OCI-LY1 (cell line): ENCODE results near the gene CPNE5.

Experiments used
- EZH2 ChIP-seq: fragments of 200-600 bp; sonication (generic), shearing (Covaris generic); IDR thresholded peaks from 2 replicates; pipeline ENCODE4 v1.8.0; 2017; ENCODE audit warnings: borderline replicate concordance, mixed run types, mild to moderate bottlenecking, antibody characterized with exemption, low read length, moderate library complexity, mixed read lengths
- TF ChIP-seq, protein P1 (sequence below): fragments of 200-600 bp; sonication (generic), shearing (Covaris generic); IDR thresholded peaks from 2 replicates; pipeline ENCODE4 v1.5.1; 2017; ENCODE audit warnings: mild to moderate bottlenecking, antibody characterized with exemption, low read length, moderate library complexity, mixed read lengths

DNA sequence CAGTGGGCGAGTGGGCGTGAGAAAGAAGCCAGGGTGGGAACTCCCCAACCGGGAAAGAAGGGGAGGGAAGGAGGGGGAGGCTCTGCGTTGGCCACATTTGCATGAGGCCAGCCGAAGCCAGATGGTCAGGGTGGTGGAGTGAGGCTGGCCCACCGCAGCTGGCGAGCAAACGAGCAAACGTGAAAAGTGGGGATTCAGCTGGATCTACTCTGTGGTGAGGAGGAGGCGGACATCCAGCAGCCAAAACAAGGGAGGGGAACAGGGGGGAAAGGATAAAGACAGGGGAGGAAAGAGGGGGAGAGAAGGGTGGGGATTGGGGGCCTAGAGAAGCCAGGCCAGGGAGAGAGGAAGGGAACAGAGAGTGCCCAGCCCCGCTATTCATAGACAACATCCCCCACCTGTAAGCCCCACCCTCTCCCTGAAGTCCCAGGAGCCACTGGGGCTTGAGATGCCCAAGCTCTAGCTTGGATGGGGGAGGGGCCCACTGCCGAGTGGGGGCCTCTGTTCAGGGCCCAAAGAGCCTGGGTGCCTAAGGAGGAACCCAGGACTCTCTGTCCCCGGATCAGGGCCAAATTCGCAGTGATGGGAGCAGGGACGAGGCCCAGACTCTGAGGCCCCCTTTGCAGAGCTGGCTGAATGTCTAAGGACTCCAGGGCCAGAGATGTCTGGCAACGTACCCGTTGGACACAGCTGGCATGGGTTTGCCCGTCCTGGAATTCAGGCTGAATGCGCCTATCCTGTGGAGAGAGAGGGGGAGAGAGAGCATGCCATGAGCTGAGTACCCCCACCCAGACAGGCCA lies 45.1 kb downstream of the CPNE5 start:
- TF ChIP-seq, protein P1, sequence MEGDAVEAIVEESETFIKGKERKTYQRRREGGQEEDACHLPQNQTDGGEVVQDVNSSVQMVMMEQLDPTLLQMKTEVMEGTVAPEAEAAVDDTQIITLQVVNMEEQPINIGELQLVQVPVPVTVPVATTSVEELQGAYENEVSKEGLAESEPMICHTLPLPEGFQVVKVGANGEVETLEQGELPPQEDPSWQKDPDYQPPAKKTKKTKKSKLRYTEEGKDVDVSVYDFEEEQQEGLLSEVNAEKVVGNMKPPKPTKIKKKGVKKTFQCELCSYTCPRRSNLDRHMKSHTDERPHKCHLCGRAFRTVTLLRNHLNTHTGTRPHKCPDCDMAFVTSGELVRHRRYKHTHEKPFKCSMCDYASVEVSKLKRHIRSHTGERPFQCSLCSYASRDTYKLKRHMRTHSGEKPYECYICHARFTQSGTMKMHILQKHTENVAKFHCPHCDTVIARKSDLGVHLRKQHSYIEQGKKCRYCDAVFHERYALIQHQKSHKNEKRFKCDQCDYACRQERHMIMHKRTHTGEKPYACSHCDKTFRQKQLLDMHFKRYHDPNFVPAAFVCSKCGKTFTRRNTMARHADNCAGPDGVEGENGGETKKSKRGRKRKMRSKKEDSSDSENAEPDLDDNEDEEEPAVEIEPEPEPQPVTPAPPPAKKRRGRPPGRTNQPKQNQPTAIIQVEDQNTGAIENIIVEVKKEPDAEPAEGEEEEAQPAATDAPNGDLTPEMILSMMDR = no peak
- TF ChIP-seq EZH2 = no peak
